ENCODE results near the gene CNPY4. TPM values are rescaled to one million over a fixed set of nuclear protein-coding genes. Genes with fewer than 3 reads are reported as not detected.

The CNPY4 gene
- polyA plus RNA-seq, 1 donor from 2014 or later = 35.8 TPM

DNA sequence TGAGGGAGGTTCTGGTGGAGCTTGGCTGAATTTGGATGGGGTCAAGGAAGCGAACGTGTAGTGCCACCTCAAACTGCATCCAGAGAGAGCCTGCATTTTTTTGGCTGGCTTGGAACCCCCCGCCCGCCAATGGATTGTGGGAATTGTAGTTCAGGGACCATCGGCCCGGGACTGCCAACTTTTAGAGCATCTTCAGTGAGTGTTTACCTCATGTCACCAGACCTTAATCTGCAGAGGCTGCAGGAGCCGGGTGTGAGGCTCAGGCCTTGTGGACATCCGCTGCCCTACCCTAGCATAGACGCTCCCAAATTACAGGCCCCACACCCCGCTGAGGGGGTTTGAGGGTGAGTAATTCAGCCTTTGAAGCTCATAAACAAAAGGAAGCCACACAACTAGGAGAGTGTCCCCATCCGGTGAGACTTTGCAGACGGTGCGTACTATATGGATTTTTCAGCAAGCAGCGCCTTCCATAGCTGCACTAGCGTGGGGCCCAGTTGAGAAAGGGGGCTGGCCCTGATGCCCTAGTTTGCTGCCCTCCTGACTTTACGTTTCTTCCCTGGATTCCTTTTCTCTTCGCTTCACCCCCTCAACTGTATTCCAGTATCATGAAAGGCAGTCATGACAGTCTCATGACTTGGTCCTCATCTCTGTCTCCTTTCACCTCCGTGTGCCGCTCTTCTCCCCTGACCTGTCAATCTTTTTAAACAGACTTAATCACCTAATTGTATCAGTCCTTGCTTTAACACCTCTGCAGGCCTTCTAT, 717 bp downstream of the CNPY4 start:
- peak overlapping the region; percentile 82 for H3K4me2 ChIP-seq (ENCODE audit: low read length)
- H3K9me2 ChIP-seq (ENCODE audit: insufficient read depth, low read length) = no peaks in the 10 kb centered on the region
- H3K79me2 ChIP-seq (replicated peaks; ENCODE audit: insufficient read depth, low read length) = peaks cover 4% of the 10 kb centered on the region
- no peaks in the 10 kb centered on the region for H3K27me3 ChIP-seq (ENCODE audit: insufficient read depth, low read depth, low read length)
- H3K36me3 ChIP-seq (ENCODE audit: insufficient read depth, low read length) = peaks cover 8% of the 10 kb centered on the region
- peaks cover 3% of the 10 kb centered on the region for H3F3A ChIP-seq (ENCODE audit: insufficient read depth, low read length, poor library complexity, severe bottlenecking)
- no peaks in the 10 kb centered on the region for H3K9me3 ChIP-seq (ENCODE audit: low read length)
- peak overlapping the region; percentile 75 for H2AFZ ChIP-seq (ENCODE audit: low read depth, low read length)
- H3K9ac ChIP-seq (ENCODE audit: low read length) = peak overlapping the region; percentile 83
- H3K27ac ChIP-seq (ENCODE audit: low read length) = peak overlapping the region; percentile 92
- H3K4me3 ChIP-seq (ENCODE audit: low read length) = peak overlapping the region; percentile 88
- H4K20me1 ChIP-seq (ENCODE audit: insufficient read depth) = no peaks in the 10 kb centered on the region
- TF ChIP-seq EZH2 (IDR thresholded peaks at IDR 0.05; ENCODE audit: borderline replicate concordance, insufficient read depth, low read length, poor library complexity, severe bottlenecking) (no peak), SMC3 (conservative IDR thresholded peaks at IDR 0.05; ENCODE audit: poor library complexity) (no peak), TAF1 (IDR thresholded peaks at IDR 0.05; ENCODE audit: low read depth) (no peak), POLR2AphosphoS5 (IDR thresholded peaks at IDR 0.05) (no peak), RAD21 (conservative IDR thresholded peaks at IDR 0.05) (no peak), MXI1 (conservative IDR thresholded peaks at IDR 0.05; ENCODE audit: poor library complexity, severe bottlenecking) (no peak), EP300 (conservative IDR thresholded peaks at IDR 0.05; ENCODE audit: poor library complexity, severe bottlenecking) (no peak)
- TF ChIP-seq, protein P1, sequence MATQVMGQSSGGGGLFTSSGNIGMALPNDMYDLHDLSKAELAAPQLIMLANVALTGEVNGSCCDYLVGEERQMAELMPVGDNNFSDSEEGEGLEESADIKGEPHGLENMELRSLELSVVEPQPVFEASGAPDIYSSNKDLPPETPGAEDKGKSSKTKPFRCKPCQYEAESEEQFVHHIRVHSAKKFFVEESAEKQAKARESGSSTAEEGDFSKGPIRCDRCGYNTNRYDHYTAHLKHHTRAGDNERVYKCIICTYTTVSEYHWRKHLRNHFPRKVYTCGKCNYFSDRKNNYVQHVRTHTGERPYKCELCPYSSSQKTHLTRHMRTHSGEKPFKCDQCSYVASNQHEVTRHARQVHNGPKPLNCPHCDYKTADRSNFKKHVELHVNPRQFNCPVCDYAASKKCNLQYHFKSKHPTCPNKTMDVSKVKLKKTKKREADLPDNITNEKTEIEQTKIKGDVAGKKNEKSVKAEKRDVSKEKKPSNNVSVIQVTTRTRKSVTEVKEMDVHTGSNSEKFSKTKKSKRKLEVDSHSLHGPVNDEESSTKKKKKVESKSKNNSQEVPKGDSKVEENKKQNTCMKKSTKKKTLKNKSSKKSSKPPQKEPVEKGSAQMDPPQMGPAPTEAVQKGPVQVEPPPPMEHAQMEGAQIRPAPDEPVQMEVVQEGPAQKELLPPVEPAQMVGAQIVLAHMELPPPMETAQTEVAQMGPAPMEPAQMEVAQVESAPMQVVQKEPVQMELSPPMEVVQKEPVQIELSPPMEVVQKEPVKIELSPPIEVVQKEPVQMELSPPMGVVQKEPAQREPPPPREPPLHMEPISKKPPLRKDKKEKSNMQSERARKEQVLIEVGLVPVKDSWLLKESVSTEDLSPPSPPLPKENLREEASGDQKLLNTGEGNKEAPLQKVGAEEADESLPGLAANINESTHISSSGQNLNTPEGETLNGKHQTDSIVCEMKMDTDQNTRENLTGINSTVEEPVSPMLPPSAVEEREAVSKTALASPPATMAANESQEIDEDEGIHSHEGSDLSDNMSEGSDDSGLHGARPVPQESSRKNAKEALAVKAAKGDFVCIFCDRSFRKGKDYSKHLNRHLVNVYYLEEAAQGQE (IDR thresholded peaks at IDR 0.05; ENCODE audit: borderline replicate concordance) = no peak
- TF ChIP-seq, protein P2, sequence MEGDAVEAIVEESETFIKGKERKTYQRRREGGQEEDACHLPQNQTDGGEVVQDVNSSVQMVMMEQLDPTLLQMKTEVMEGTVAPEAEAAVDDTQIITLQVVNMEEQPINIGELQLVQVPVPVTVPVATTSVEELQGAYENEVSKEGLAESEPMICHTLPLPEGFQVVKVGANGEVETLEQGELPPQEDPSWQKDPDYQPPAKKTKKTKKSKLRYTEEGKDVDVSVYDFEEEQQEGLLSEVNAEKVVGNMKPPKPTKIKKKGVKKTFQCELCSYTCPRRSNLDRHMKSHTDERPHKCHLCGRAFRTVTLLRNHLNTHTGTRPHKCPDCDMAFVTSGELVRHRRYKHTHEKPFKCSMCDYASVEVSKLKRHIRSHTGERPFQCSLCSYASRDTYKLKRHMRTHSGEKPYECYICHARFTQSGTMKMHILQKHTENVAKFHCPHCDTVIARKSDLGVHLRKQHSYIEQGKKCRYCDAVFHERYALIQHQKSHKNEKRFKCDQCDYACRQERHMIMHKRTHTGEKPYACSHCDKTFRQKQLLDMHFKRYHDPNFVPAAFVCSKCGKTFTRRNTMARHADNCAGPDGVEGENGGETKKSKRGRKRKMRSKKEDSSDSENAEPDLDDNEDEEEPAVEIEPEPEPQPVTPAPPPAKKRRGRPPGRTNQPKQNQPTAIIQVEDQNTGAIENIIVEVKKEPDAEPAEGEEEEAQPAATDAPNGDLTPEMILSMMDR (IDR thresholded peaks at IDR 0.05; ENCODE audit: poor library complexity, severe bottlenecking) = no peak

DNA sequence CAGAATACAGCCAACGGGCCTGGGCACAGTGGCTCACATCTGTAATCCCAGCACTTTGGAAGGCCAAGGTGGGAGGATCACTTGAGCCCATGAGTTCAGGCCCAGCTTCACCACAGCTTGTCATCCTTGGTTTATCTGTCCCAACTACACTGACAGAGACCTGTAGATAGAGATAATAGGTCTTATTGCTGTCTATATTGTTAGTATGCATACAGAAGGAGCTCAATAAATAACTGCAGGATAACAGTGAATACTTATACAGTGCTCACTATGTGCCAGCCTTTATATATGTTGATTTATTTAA, 1.3 kb downstream of the CNPY4 start:
- Histone ChIP-seq H3K36me3 (ENCODE audit: insufficient read depth, low read length) (peaks cover 8% of the 10 kb centered on the region), H3K27me3 (ENCODE audit: insufficient read depth, low read depth, low read length) (no peaks in the 10 kb centered on the region), H3K9ac (ENCODE audit: low read length) (peak overlapping the region; percentile 83), H3K4me2 (ENCODE audit: low read length) (peak overlapping the region; percentile 82), H3K4me3 (ENCODE audit: low read length) (peak overlapping the region; percentile 88), H3K9me2 (ENCODE audit: insufficient read depth, low read length) (no peaks in the 10 kb centered on the region), H3K27ac (ENCODE audit: low read length) (peak overlapping the region; percentile 92), H3K79me2 (replicated peaks; ENCODE audit: insufficient read depth, low read length) (peaks cover 4% of the 10 kb centered on the region), H2AFZ (ENCODE audit: low read depth, low read length) (no peak overlapping the region), H3F3A (ENCODE audit: insufficient read depth, low read length, poor library complexity, severe bottlenecking) (peaks cover 3% of the 10 kb centered on the region), H4K20me1 (ENCODE audit: insufficient read depth) (no peaks in the 10 kb centered on the region), H3K9me3 (ENCODE audit: low read length) (no peaks in the 10 kb centered on the region)
- TF ChIP-seq, protein P2 (IDR thresholded peaks at IDR 0.05; ENCODE audit: poor library complexity, severe bottlenecking) = no peak
- TF ChIP-seq EP300 (conservative IDR thresholded peaks at IDR 0.05; ENCODE audit: poor library complexity, severe bottlenecking) = no peak
